Astrocyte (in vitro differentiated cells and primary cell): ENCODE measurements around the gene MYH3. TPM values are rescaled to one million over a fixed set of nuclear protein-coding genes. Genes with fewer than 3 reads are reported as not detected.

Source experiments
- DNase-seq: peaks from one replicate; pipeline ENCODE4 v3.0.0-alpha.2; 2010; ENCODE audit warnings: low read depth
- FAIRE-seq: peaks from 2 replicates; lab custom pipeline; 2011; peaks lifted over from hg19 to GRCh38; lab: Jason Lieb, UNC
- H2AFZ ChIP-seq: 2 replicates; pipeline ENCODE4 v1.6.0; 2012; ENCODE audit warnings: low read depth, low read length, inconsistent platforms
- H3K27ac ChIP-seq: 2 replicates; pipeline ENCODE4 v1.5.1; 2011; ENCODE audit warnings: low read depth, low read length, inconsistent platforms
- H3K27me3 ChIP-seq: 2 replicates; pipeline ENCODE4 v1.6.0; 2011; ENCODE audit warnings: low read length, inconsistent platforms; ENCODE audit not compliant: insufficient read depth
- H3K36me3 ChIP-seq: 2 replicates; pipeline ENCODE4 v1.5.1; 2011; ENCODE audit warnings: low read length, inconsistent platforms; ENCODE audit not compliant: insufficient read depth
- H3K4me1 ChIP-seq: 2 replicates; pipeline ENCODE4 v1.5.1; 2011; ENCODE audit warnings: low read length, inconsistent platforms; ENCODE audit not compliant: insufficient read depth
- H3K4me2 ChIP-seq: 2 replicates; pipeline ENCODE4 v1.6.0; 2012; ENCODE audit warnings: low read length, inconsistent platforms
- H3K4me3 ChIP-seq: 2 replicates; pipeline ENCODE4 v1.5.1; 2011; ENCODE audit warnings: low read depth, mild to moderate bottlenecking, low read length, inconsistent platforms; ENCODE audit not compliant: insufficient read depth
- H3K79me2 ChIP-seq: 2 replicates; pipeline ENCODE4 v1.6.0; 2012; ENCODE audit warnings: mild to moderate bottlenecking, low read length, inconsistent platforms; ENCODE audit not compliant: insufficient read depth
- H3K9ac ChIP-seq: 2 replicates; pipeline ENCODE4 v1.6.0; 2012; ENCODE audit warnings: mild to moderate bottlenecking, low read length, inconsistent platforms
- H3K9me3 ChIP-seq: 2 replicates; pipeline ENCODE4 v1.5.1; 2012; ENCODE audit warnings: low read depth, mild to moderate bottlenecking, low read length, inconsistent platforms; ENCODE audit not compliant: insufficient read depth
- H4K20me1 ChIP-seq: 2 replicates; pipeline ENCODE4 v1.6.0; 2012; ENCODE audit warnings: low read length, inconsistent platforms; ENCODE audit not compliant: insufficient read depth
- H3K27ac Mint-ChIP-seq: one replicate; pipeline ENCODE4 v1.8.0; 2021; ENCODE audit warnings: mild to moderate bottlenecking, mixed read lengths; ENCODE audit not compliant: unreplicated experiment
- H3K27me3 Mint-ChIP-seq: one replicate; pipeline ENCODE4 v1.8.0; 2021; ENCODE audit warnings: low read depth, mixed read lengths; ENCODE audit not compliant: unreplicated experiment
- H3K36me3 Mint-ChIP-seq: one replicate; pipeline ENCODE4 v1.8.0; 2021; ENCODE audit warnings: low read depth, mixed read lengths; ENCODE audit not compliant: unreplicated experiment
- H3K4me1 Mint-ChIP-seq: one replicate; pipeline ENCODE4 v1.8.0; 2021; ENCODE audit warnings: low read depth, mixed read lengths; ENCODE audit not compliant: unreplicated experiment
- H3K4me3 Mint-ChIP-seq: one replicate; pipeline ENCODE4 v1.8.0; 2021; ENCODE audit warnings: mild to moderate bottlenecking, moderate library complexity, mixed read lengths; ENCODE audit not compliant: unreplicated experiment
- H3K9me3 Mint-ChIP-seq: one replicate; pipeline ENCODE4 v1.8.0; 2021; ENCODE audit warnings: mild to moderate bottlenecking, mixed read lengths; ENCODE audit not compliant: unreplicated experiment
- EZH2 ChIP-seq: IDR thresholded peaks from 2 replicates; pipeline ENCODE4 v1.6.1; 2012; ENCODE audit warnings: mild to moderate bottlenecking, low read length, inconsistent platforms; ENCODE audit not compliant: insufficient read depth
- total RNA-seq: library from RNA; stranded (reverse); gene quantifications from 2 replicates; pipeline ENCODE4 v1.2.1, GENCODE V29; 2021
- TF ChIP-seq, protein P1 (sequence below): IDR thresholded peaks from 2 replicates; pipeline ENCODE4 v1.5.1; 2011; ENCODE audit warnings: low read depth, mild to moderate bottlenecking, inconsistent platforms, low read length, moderate library complexity; ENCODE audit not compliant: insufficient read depth

Gene MYH3
- total RNA-seq, 1 donor from 2014 or later: 1.9 TPM

DNA sequence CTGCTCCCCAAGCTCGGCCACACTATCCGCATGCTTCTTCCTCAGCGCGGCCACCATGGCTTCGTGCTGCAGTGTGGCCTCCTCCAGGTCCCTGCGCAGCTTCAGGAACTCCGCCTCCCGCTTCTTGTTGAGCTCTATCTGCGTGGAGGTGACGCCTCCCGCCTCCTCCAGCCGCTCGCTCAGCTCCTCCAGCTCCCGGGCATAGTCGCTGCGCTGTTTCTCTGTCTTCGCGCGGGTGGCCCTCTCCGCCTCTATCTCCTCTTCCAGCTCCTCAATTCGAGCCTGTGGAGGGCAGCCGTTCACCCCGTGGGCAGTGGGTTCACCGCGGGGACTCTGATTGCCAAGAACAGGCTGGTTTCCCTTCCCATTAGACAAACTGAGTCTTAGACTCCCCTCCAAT is 19.0 kb downstream of the MYH3 start:
- TF ChIP-seq EZH2: no peak
- TF ChIP-seq, protein P1, sequence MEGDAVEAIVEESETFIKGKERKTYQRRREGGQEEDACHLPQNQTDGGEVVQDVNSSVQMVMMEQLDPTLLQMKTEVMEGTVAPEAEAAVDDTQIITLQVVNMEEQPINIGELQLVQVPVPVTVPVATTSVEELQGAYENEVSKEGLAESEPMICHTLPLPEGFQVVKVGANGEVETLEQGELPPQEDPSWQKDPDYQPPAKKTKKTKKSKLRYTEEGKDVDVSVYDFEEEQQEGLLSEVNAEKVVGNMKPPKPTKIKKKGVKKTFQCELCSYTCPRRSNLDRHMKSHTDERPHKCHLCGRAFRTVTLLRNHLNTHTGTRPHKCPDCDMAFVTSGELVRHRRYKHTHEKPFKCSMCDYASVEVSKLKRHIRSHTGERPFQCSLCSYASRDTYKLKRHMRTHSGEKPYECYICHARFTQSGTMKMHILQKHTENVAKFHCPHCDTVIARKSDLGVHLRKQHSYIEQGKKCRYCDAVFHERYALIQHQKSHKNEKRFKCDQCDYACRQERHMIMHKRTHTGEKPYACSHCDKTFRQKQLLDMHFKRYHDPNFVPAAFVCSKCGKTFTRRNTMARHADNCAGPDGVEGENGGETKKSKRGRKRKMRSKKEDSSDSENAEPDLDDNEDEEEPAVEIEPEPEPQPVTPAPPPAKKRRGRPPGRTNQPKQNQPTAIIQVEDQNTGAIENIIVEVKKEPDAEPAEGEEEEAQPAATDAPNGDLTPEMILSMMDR: no peak
- no peak overlapping the region for H3K4me2 ChIP-seq
- H3K36me3 ChIP-seq: no peaks in the 10 kb centered on the region
- H3K9ac ChIP-seq: no peak overlapping the region
- H3K9me3 ChIP-seq: no peaks in the 10 kb centered on the region
- Mint-ChIP-seq H3K9me3 (no peaks in the 10 kb centered on the region), H3K36me3 (peaks cover 16% of the 10 kb centered on the region), H3K4me3 (no peak overlapping the region), H3K27ac (no peak overlapping the region), H3K4me1 (no peaks in the 10 kb centered on the region), H3K27me3 (no peaks in the 10 kb centered on the region)
- DNase-seq: no peak
- no peak overlapping the region for H3K4me3 ChIP-seq
- H4K20me1 ChIP-seq: no peaks in the 10 kb centered on the region
- no peak overlapping the region for H3K27ac ChIP-seq
- no peaks in the 10 kb centered on the region for H3K4me1 ChIP-seq
- H2AFZ ChIP-seq: no peak overlapping the region
- no peaks in the 10 kb centered on the region for H3K27me3 ChIP-seq
- H3K79me2 ChIP-seq: no peaks in the 10 kb centered on the region
- no peak for FAIRE-seq

DNA sequence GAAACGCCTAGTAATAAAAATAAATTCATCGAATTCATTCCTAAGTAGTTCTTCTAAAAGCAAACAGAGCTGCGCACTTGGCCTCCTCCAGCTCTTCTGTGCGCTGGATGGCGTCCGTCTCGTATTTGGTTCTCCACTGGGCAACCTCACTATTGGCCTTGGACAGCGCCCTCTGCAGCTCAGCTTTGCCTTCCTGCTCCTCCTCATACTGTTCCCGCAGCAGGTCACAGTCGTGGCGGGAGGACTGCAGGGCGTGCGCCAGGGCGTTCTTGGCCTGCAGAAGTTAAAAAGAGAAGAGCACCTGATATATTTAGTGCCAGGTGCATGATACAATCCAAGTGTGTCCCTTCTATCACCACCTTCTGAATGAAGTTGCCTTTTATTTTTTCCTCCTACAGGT is 21.8 kb downstream of the MYH3 start:
- Mint-ChIP-seq H3K4me3 (no peak overlapping the region), H3K27me3 (peaks cover 2% of the 10 kb centered on the region), H3K27ac (no peak overlapping the region), H3K36me3 (peaks cover 15% of the 10 kb centered on the region), H3K4me1 (no peaks in the 10 kb centered on the region), H3K9me3 (peaks cover 4% of the 10 kb centered on the region)
- H3K9me3 ChIP-seq: no peaks in the 10 kb centered on the region
- H3K27ac ChIP-seq: no peak overlapping the region
- no peaks in the 10 kb centered on the region for H3K79me2 ChIP-seq
- DNase-seq (no peak), FAIRE-seq (no peak)
- H3K4me3 ChIP-seq: no peak overlapping the region
- H3K4me1 ChIP-seq: no peaks in the 10 kb centered on the region
- no peak for TF ChIP-seq EZH2
- TF ChIP-seq, protein P1: no peak
- H2AFZ ChIP-seq: no peak overlapping the region
- H3K4me2 ChIP-seq: no peak overlapping the region
- no peaks in the 10 kb centered on the region for H3K27me3 ChIP-seq
- no peak overlapping the region for H3K9ac ChIP-seq
- no peaks in the 10 kb centered on the region for H4K20me1 ChIP-seq
- no peaks in the 10 kb centered on the region for H3K36me3 ChIP-seq

GRCh38 chr17:10633738-10634379 is 23.2 kb downstream of the MYH3 start:
- Histone ChIP-seq H3K79me2 (no peaks in the 10 kb centered on the region), H2AFZ (no peak overlapping the region), H4K20me1 (no peaks in the 10 kb centered on the region), H3K9ac (no peak overlapping the region), H3K4me1 (no peaks in the 10 kb centered on the region), H3K4me2 (no peak overlapping the region), H3K27me3 (no peaks in the 10 kb centered on the region), H3K4me3 (no peak overlapping the region), H3K9me3 (no peaks in the 10 kb centered on the region), H3K27ac (no peak overlapping the region), H3K36me3 (no peaks in the 10 kb centered on the region)
- FAIRE-seq: no peak
- TF ChIP-seq, protein P1: no peak
- no peak for TF ChIP-seq EZH2
- H3K4me1 Mint-ChIP-seq: no peaks in the 10 kb centered on the region
- DNase-seq: no peak
- H3K27ac Mint-ChIP-seq: no peak overlapping the region
- H3K4me3 Mint-ChIP-seq: no peak overlapping the region
- H3K27me3 Mint-ChIP-seq: peaks cover 4% of the 10 kb centered on the region
- H3K9me3 Mint-ChIP-seq: peaks cover 4% of the 10 kb centered on the region
- H3K36me3 Mint-ChIP-seq: peaks cover 22% of the 10 kb centered on the region
